ENCODE results near the gene TTC7B.

DNA sequence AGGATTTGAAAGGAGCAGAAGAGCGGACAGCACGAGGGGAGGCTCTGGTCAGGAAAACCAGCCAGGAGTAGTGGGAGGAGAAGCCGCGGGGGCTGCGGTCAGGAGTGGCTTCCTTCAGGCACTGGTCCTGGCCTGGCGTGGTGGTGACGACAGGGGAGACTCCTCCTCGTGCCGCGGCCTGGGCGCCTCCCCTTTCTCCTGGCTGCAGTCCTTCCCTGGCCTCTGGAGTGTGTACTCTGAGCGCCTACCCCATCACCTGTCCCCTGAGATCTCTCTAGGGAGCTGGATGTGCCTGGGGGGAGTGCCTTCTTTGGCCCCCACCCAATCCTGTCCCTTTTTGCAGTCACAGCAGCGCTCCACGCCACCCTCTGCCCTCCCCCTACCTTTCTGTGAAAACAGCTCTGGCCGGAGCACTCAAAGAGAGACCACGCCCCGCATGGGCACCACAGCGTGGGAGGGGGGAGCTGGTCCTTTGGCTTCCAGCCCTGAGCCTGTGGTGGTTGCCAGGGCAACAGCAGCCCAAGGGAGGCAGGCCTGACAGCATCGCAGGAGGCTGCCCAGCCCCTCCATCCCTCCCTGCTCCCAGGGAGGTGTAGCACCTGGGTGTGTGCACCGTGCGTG lies 293.5 kb downstream of the TTC7B start:
- TF ChIP-seq CTCF (conservative IDR thresholded peaks at IDR 0.05) (no peak), ZFX (IDR thresholded peaks at IDR 0.05) (no peak)

All from C4-2B (cell line).